Natural killer cell (primary cell): Measurements from ENCODE around the gene RHOT2. TPM values are rescaled to one million over a fixed set of nuclear protein-coding genes. Genes with fewer than 3 reads are reported as not detected.

Experiments used
- ATAC-seq, 3 donors: fragments of 150-1000 bp in 2 of 3; fragments of 200-7000 bp in 1 of 3; cut with Tn5 transposase; 1 replicate in 1 of 3; 2 replicates in 2 of 3; pipeline ENCODE4 v1.10.0; 2021; ENCODE audit warnings: mild to moderate bottlenecking in 2 of 3, moderate library complexity in 2 of 3
- DNase-seq, 2 donors: peaks; one replicate each; pipeline versions ENCODE4 v3.0.0 to v3.0.0-alpha.2; 2013 to 2021; ENCODE audit warnings: mixed read lengths in 1 of 2
- H3K27ac ChIP-seq: one replicate; pipeline ENCODE4 v1.5.1; 2013; ENCODE audit warnings: mild to moderate bottlenecking, low read length
- H3K27me3 ChIP-seq: one replicate; pipeline ENCODE4 v1.6.1; 2013; ENCODE audit warnings: low read length; ENCODE audit not compliant: control insufficient read depth, insufficient read depth
- H3K36me3 ChIP-seq: one replicate; pipeline ENCODE4 v1.6.1; 2013; ENCODE audit warnings: low read length; ENCODE audit not compliant: control insufficient read depth, insufficient read depth
- H3K4me1 ChIP-seq: one replicate; pipeline ENCODE4 v1.6.1; 2013; ENCODE audit warnings: low read length; ENCODE audit not compliant: control insufficient read depth, insufficient read depth
- H3K4me3 ChIP-seq: one replicate; pipeline ENCODE4 v1.5.1; 2013; ENCODE audit warnings: low read length
- H3K9me3 ChIP-seq: one replicate; pipeline ENCODE4 v1.6.1; 2013; ENCODE audit warnings: low read length; ENCODE audit not compliant: control insufficient read depth, insufficient read depth
- H3K27ac Mint-ChIP-seq, 2 donors: one replicate each; pipeline ENCODE4 v1.8.0; 2022; ENCODE audit warnings: mild to moderate bottlenecking in 2 of 2, mixed read lengths in 2 of 2, moderate library complexity in 1 of 2
- H3K27me3 Mint-ChIP-seq, 2 donors: one replicate each; pipeline ENCODE4 v1.8.0; 2022; ENCODE audit warnings: low read depth in 2 of 2, mixed read lengths in 2 of 2
- H3K36me3 Mint-ChIP-seq: one replicate; pipeline ENCODE4 v1.8.0; 2022; ENCODE audit warnings: mixed read lengths
- H3K4me1 Mint-ChIP-seq, 2 donors: one replicate each; pipeline ENCODE4 v1.8.0; 2022; ENCODE audit warnings: mixed read lengths in 2 of 2
- H3K4me3 Mint-ChIP-seq: one replicate; pipeline ENCODE4 v1.8.0; 2022; ENCODE audit warnings: mild to moderate bottlenecking, moderate library complexity, mixed read lengths
- H3K9me3 Mint-ChIP-seq, 2 donors: one replicate each; pipeline ENCODE4 v1.8.0; 2022; ENCODE audit warnings: mixed read lengths in 2 of 2
- WGBS: methylation state at CpG from one replicate; pipeline ENCODE4 v1.1.7; 2013; ENCODE audit warnings: missing lambda C conversion rate; ENCODE audit not compliant: insufficient coverage; 5-methylcytosine and 5-hydroxymethylcytosine counted together
- intact Hi-C: fragments of 100-400 bp; cut with micrococcal nuclease; formaldehyde crosslinking; loops from one replicate; pipeline ENCODE4 v1.14.2; 2022
- total RNA-seq, 4 donors: library from RNA; stranded (reverse); fragments of 120-200 nt in 1 of 4; gene quantifications; one replicate each; pipeline versions ENCODE4 v1.2.3 to v1.2.4, GENCODE V29; 2013 to 2022
- TF ChIP-seq, protein P1 (sequence below): fragments of 200-600 bp; IDR thresholded peaks from one replicate; pipeline ENCODE4 v1.8.0; 2022; ENCODE audit warnings: antibody characterized with exemption

The RHOT2 gene
- total RNA-seq, 3 donors from 2014 or later (not counting 1 experiment from before 2014, with no cell fraction given), result 205 to 216 (median 211) TPM

DNA sequence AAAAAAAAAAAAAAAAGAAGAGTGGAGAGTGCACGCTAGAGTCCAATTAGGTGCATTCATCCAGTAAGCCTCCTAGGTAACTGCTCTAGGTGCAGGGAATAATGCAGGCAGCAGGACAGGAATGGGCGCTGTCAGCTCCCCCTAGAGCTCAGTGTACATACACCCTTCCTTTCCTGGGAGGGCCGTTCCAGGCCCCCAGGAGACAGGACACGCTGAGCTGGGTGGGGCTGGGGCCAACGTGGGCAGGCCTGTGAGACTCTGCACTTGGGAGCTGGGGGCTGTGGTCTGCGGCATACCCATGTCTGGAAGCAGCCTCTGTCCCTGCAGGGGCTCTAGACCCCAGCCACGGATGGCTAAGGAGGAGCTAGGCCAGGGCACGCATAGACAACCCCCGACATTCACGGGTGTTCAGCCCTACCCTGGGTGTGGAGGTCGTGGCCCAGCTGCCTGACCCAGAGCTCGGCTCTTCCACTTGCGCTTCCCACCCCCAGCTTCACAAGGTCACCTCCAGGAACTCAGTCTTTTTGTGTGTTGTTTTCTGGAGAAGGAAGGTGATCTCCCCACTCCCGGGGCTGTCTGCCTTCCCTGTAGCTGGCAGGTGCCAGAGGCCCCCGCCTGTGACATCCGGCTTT lies 52.0 kb downstream of the RHOT2 start:
- peak overlapping the region; percentile 8 for H3K4me3 ChIP-seq
- Mint-ChIP-seq H3K4me1 (peaks cover 0 to 28% of the 10 kb centered on the region in 2 donors), H3K27me3 (no peaks in the 10 kb centered on the region), H3K4me3 (peak overlapping the region; percentile 87), H3K36me3 (no peaks in the 10 kb centered on the region), H3K27ac (peak overlapping the region; percentile 69 to 80), H3K9me3 (no peaks in the 10 kb centered on the region)
- peaks cover 10% of the 10 kb centered on the region for H3K27me3 ChIP-seq
- peaks cover 44% of the 10 kb centered on the region for H3K4me1 ChIP-seq
- DNase-seq, result peak in 1 of 2 donors; percentile 43
- no peaks in the 10 kb centered on the region for H3K36me3 ChIP-seq
- peak overlapping the region; percentile 65 for H3K27ac ChIP-seq
- TF ChIP-seq, protein P1, sequence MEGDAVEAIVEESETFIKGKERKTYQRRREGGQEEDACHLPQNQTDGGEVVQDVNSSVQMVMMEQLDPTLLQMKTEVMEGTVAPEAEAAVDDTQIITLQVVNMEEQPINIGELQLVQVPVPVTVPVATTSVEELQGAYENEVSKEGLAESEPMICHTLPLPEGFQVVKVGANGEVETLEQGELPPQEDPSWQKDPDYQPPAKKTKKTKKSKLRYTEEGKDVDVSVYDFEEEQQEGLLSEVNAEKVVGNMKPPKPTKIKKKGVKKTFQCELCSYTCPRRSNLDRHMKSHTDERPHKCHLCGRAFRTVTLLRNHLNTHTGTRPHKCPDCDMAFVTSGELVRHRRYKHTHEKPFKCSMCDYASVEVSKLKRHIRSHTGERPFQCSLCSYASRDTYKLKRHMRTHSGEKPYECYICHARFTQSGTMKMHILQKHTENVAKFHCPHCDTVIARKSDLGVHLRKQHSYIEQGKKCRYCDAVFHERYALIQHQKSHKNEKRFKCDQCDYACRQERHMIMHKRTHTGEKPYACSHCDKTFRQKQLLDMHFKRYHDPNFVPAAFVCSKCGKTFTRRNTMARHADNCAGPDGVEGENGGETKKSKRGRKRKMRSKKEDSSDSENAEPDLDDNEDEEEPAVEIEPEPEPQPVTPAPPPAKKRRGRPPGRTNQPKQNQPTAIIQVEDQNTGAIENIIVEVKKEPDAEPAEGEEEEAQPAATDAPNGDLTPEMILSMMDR, result no peak
- H3K9me3 ChIP-seq, result no peaks in the 10 kb centered on the region
- intact Hi-C loops, result loop anchor here (10.0 kb wide), 1 partner anchor 335 kb away; no protein-coding TSS in a partner anchor
- 7% methylated on average over 15 of the region's 16 CpGs for WGBS
- no peak for ATAC-seq

DNA sequence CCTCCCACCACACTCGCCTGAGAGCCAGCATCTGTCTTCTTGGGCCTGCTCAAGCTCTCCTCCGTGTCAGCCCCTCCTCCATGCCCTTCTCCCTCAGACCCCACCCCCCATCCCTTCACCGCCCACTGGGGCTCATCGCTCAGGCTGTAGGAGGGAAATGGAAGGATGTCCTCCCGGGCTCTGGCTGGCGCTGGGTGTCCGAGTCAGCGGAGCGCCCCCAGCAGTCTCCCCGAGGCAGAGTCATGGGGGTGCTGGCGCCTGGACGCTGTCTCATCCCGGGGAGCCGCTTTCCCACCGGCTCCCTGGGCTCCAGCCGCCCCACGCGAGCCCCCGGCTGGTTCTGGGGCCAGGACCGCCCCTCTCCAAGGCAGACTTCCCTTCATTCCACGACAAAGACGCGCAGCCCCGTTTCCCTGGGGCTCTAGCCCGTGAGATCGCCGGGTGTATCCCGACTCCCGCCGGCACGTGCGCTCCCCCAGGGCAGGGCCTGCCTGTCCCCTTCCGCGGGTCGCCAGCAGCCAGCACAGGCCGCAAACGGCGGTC lies 52.6 kb downstream of the RHOT2 start:
- no peaks in the 10 kb centered on the region for H3K36me3 Mint-ChIP-seq
- H3K4me3 Mint-ChIP-seq, result peak overlapping the region; percentile 87
- H3K4me1 Mint-ChIP-seq, result peaks cover 0 to 28% of the 10 kb centered on the region in 2 donors
- peak overlapping the region; percentile 69 to 80 for H3K27ac Mint-ChIP-seq
- H3K27me3 Mint-ChIP-seq, result no peaks in the 10 kb centered on the region
- peak; percentile 23 to 40 (median 29) for ATAC-seq
- intact Hi-C loops, result no loop called here
- Histone ChIP-seq H3K9me3 (no peaks in the 10 kb centered on the region), H3K4me1 (peaks cover 44% of the 10 kb centered on the region), H3K27me3 (peaks cover 10% of the 10 kb centered on the region), H3K4me3 (peak overlapping the region; percentile 69), H3K36me3 (no peaks in the 10 kb centered on the region), H3K27ac (peak overlapping the region; percentile 65)
- H3K9me3 Mint-ChIP-seq, result no peaks in the 10 kb centered on the region
- peak in 1 of 2 donors; percentile 73 for DNase-seq
- WGBS, result 0% methylated on average over 37 of the region's 38 CpGs
- TF ChIP-seq, protein P1, result no peak

DNA sequence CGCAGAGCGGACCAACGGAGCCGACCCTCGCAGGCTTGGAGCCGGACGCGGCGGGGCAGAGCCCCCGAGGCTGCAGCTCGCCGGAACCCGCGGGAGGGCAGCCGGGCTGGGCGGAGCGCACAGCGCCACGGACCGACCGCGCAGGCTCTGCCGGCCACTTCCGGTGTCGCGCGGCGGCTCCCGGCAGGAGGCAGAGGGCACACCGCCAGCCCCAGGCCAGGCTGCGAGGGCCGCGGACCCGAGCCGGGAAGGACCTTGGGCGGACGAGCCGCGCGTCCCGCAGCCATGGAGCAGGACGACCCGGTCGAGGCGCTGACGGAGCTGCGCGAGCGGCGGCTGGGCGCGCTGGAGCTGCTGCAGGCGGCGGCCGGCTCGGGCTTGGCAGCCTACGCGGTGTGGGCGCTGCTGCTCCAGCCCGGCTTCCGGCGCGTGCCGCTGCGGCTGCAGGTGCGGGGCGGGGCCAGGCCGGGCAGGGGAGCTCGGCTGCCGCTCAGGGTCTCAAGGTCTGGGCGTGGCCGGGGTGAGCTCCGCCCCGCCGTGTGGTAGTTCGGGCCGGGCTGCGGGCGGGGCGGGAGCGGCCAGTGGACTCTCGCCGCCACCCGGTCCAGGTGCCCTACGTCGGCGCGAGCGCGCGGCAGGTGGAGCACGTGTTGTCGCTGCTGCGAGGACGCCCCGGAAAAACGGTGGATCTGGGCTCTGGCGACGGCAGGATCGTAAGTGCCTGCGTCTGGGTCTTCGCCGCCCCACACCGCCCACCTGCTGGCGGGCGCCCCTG lies 53.2 kb downstream of the RHOT2 start, which contains the start of gene ANTKMT:
Gene ANTKMT (plus strand): TSS at position 157 of the 775 bp plus-strand sequence. CDS start 129 bp downstream, at position 286.
- DNase-seq, result peak; percentile 76 to 86
- H3K4me1 ChIP-seq, result peaks cover 45% of the 10 kb centered on the region
- ATAC-seq, result peak; percentile 79 to 82 (median 80)
- no peaks in the 10 kb centered on the region for H3K9me3 ChIP-seq
- TF ChIP-seq, protein P1, result no peak
- intact Hi-C loops, result no loop called here
- Mint-ChIP-seq H3K9me3 (no peaks in the 10 kb centered on the region), H3K36me3 (no peaks in the 10 kb centered on the region), H3K27me3 (no peaks in the 10 kb centered on the region), H3K27ac (peak within 1 kb of the TSS; percentile 69 to 80), H3K4me3 (peak within 1 kb of the TSS; percentile 87), H3K4me1 (peaks cover 0 to 24% of the 10 kb centered on the region in 2 donors)
- H3K27me3 ChIP-seq, result peaks cover 6% of the 10 kb centered on the region
- peak within 1 kb of the TSS; percentile 65 for H3K27ac ChIP-seq
- peak within 1 kb of the TSS; percentile 69 for H3K4me3 ChIP-seq
- no peaks in the 10 kb centered on the region for H3K36me3 ChIP-seq
- WGBS, result 3% methylated on average over 106 of the region's 106 CpGs
